HG02798 (cell line): Measurements from ENCODE around the gene CNPY4.

Experiments
- ATAC-seq: cut with Tn5 transposase; IDR thresholded peaks from one replicate; pipeline ENCODE4 v1.9.1; 2021; ENCODE audit warnings: mild to moderate bottlenecking; ENCODE audit not compliant: unreplicated experiment, poor library complexity

The CNPY4 gene

DNA sequence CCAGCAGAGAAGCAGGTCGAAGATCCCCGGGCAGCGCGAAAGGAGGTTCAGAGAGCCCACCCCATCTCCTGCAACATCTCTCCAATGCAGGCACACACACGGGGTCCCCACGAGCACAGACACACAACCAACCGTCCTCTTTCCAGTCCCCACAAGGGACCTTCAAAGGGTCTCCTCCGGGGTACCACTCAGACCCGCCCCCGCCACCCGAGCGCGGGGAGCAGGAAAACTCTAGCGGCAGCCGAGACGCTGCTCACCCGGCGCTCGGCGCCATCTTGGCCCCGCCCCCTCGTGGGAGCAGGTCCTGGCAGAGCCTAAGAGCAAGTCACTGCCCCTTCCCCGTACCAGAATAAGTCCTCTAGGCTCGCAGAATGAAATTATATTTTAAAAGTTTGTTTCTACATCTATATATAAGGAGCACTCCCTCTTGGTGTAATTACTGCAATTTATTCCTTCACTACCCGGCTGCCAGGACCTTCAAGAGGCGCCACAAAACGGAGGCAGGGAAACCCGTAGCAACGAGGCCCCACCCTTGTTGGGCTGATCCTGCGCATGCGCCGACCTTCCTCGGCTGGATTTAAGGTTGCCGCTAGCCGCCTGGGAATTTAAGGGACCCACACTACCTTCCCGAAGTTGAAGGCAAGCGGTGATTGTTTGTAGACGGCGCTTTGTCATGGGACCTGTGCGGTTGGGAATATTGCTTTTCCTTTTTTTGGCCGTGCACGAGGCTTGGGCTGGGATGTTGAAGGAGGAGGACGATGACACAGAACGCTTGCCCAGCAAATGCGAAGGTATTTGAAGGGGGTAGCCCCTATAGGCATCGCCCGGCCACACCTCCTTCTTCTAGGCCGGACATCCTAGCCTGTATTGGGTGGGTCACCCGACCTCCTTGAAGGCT lies at the start of gene CNPY4, which contains the start of gene TAF6:
TSS of gene CNPY4 (plus strand) at position 563 of the 898 bp plus-strand sequence. CDS start at position 674, 111 bp downstream.
TSS of gene TAF6 (minus strand) at position 287 of the 898 bp plus-strand sequence. CDS start 5,149 bp downstream, outside the sequence.
- ATAC-seq, result peak; percentile 87

DNA sequence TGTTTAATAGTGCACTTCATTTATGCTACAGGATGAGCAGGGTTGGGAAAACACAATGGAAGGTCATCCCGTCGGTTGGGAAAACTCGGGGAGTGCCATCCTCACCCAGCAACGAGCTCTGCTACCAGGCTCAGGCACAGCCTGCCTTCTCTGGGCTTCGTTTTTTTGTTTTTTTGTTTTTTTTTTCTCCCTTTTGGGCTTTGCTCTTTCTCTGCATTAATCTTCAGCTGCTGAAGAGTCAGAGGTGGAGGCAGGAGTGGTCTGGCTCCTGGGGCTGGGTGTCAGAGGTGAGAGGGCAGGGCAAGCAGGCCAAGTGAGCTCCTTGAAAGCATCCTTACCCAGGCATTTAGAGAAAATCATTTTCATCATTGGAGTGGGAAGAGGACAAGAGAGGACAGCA lies 49.4 kb upstream of the CNPY4 start:
- no peak for ATAC-seq

DNA sequence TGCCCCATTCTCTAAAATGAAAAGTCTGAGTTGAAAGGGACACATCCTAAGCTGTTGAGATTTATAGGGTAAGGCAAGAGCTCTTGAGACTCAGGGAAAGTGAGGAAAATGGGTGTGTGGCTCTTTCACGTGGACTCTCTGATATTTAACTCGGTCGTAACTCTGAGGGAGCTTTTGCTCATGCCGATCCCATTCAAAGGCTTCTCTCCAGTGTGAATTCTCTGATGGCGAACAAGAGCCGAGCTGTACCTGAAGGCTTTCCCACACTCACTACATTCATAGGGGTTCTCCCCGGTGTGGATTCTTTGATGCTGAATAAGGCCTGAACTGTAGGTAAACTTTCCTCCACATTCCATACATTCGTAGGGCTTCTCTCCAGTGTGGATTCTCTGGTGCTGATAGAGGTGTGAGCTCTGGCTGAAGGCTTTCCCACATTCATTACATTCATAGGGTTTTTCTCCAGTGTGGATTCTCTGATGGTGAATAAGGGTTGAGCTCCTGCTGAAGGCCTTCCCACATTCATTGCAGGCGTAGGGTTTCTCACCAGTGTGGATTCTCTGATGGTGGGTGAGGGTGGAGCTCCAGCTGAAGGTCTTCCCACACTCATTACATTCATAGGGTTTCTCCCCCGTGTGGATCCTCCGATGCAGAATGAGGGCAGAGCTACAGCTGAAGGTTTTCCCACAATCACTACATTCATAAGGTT lies 48.3 kb upstream of the CNPY4 start:
- ATAC-seq, result no peak

DNA sequence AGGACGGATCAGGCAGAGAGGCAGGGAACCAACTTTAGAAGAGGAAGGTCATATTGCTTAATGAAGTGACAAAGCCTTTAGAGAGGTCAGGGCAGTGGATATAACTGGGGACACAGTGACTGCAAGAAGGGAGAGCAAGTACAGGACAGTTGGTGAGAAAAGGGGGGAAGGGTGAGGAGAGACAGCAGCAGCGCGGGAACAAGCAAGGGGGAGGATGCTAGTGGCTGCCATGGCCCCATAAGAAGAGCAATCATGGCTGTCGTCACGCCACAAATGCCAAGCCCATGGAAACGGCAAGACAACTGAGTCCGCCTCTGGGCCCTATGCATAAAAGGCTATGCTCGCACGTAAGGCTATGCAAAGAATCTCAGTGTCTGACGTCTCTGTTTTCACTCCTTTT lies 47.0 kb upstream of the CNPY4 start:
- ATAC-seq, result no peak

DNA sequence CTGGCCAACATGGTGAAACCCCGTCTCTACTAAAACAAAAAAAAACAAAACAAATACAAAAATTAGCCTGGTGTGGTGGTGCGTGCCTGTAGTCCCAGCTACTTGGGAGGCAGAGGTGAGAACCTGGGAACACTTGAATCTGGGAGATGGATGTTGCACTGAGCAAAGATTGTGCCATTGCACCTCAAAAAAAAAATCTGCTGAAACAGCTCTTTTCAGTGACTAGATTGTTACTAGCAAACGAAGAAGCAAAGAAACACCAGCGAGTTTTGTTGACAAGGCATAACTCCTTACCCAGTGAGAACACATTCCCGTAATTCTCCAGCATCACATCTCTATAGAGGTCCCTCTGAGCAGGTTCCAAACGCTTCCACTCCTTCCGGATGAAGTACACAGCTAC lies 44.6 kb upstream of the CNPY4 start:
- no peak for ATAC-seq

DNA sequence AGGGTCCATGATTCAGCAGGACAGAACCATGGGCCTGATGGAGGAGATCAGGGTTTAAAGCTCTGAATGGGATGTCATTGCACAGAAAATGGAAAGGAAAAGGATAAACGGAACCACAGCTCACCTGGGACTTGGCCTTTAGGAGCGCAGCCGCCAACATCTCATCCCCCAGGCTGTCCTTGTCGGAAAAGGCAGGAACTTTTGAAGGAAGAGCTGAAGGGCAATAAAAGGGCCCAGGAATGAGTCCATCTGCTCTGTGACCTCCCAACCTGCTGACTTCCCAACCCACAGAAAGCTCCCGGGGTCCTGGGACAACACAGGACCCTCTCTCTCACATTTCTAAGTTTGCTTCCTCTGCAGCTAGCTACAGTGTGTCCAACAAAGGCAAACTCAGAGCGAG lies 44.0 kb upstream of the CNPY4 start:
- no peak for ATAC-seq

- no peak for ATAC-seq
Measured at GRCh38 chr7:100077205-100077604, 42.2 kb upstream of the CNPY4 start.

GRCh38 chr7:100079024-100079560 lies 40.3 kb upstream of the CNPY4 start:
- ATAC-seq, result no peak

GRCh38 chr7:100080907-100081534 lies 38.4 kb upstream of the CNPY4 start:
- ATAC-seq, result no peak

DNA sequence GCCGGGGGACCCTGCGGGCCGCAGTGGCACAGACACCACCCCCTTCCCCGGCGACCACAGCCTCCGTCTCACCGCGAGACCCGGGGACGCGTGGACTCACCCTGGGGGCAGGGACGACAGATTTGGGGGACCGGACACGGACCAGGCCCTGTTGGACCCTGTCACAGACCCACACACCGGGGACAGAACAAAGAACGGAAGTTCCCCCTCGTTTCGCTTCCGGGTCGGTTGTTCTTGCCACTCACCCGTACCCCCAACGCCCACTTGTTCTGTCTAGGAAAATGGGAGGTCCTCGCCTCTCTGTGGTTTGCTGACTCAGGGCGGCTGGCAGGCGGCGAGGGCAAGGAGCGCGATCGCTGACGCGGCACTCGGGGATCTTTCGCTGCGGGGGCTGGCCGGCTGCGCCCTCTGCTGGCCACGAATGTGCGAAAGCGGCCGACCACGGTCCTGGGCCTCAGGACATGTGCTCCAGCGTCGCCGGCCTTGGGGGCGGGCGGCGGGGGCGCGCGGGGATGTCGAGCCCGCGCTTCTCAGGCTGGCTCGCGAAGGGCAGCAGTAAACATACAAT lies 37.8 kb upstream of the CNPY4 start, which contains the start of gene ZNF3:
TSS of gene ZNF3 (minus strand) at position 189 of the 568 bp plus-strand sequence. CDS start 4,366 bp downstream, outside the sequence.
- ATAC-seq, result peak; percentile 89

DNA sequence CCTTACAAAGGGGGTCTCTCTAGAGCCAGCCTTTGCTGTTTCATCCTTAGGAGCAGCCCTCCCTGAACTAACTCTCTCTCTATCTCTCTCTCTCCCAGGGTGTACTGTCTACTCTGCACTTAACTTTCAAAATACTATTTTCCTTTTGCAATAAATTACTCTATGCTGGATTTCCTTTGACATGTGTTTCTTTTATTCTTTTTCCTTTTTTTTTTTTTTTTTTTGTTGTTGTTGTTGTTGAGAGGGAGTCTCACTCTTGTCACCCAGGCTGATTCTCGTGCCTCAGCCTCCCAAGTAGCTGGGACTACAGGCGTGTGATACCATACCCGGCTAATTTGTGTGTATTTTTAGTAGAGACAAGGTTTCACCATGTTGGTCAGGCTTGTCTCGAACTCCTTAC lies 36.5 kb upstream of the CNPY4 start:
- no peak for ATAC-seq

DNA sequence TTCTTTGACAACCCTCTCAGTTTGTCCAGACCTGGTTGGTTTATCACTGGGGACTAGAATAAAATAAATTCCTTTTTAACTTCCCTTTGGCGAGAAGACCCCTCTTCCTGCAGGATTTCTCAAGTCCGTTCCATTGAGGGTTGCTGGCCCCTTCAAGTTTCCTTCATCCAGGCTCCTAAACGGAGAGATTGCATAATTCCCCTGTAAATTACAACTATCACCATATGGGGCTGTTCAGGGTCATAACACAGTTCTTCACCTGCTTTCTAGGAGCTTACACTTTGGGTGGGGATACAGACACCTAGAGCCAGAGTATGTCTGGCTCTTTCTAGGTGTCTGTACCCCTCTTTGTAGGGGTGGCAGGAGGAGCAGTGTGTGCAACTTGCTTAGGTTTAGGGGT lies 33.9 kb upstream of the CNPY4 start:
- no peak for ATAC-seq

- ATAC-seq, result no peak
Measured at GRCh38 chr7:100087055-100087750, 32.2 kb upstream of the CNPY4 start.

- ATAC-seq, result no peak
Measured at GRCh38 chr7:100088095-100088620, 31.3 kb upstream of the CNPY4 start.

DNA sequence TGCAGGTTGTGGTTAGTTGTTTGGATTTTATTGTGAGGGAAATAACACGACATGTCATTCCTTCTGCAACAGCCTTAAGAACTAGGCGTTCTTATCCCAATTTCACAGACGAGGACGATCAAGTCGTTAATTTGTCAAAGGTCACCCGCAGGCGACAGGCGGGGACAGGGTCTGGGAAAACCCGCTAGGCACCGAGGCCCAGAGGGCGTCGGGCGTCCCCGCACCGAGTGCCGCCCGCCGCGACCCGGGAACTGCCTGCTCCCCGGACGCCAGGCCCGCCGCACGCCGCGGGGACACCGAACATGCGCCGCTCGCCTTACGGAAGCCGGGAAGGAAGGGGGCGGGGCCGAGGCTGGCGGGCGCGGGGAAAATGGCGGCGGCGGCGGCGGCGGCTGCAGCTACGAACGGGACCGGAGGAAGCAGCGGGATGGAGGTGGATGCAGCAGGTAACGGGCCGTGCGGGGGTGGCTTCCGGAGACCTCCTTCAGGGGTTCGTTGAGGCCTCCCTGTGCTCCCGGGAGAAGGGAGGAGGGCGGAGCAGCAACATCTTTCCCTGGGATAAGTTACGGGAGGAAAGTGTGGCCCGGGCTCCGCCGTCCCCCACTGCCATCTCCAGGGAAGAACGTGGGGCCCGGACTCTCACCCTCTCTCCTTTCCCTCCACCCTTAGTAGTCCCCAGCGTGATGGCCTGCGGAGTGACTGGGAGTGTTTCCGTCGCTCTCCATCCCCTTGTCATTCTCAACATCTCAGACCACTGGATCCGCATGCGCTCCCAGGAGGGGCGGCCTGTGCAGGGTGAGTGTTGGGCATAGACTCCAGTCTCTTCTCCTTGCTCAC lies 30.6 kb upstream of the CNPY4 start, which contains the start of gene COPS6:
TSS of gene COPS6 (plus strand) at position 349 of the 837 bp plus-strand sequence. CDS start at position 371, 22 bp downstream.
- peak; percentile 75 for ATAC-seq

GRCh38 chr7:100089458-100090196 lies 29.8 kb upstream of the CNPY4 start:
- no peak for ATAC-seq

GRCh38 chr7:100090527-100091410 lies 28.7 kb upstream of the CNPY4 start:
- ATAC-seq, result no peak
